Transverse colon (tissue), 4 donors: ENCODE measurements around the gene DGKE.

ENCODE experiments used
- CTCF ChIP-seq, 5 experiments: fragments of 200-600 bp in 3 of 5; fragments of 450-650 bp in 2 of 5; sonication (generic) in 3 of 5; IDR thresholded peaks; 1 replicate in 2 of 5; 2 replicates in 3 of 5; pipeline ENCODE4 v1.5.1; 2016 to 2017; ENCODE audit warnings: antibody characterized with exemption in 5 of 5, inconsistent platforms in 3 of 5, mild to moderate bottlenecking in 2 of 5, moderate library complexity in 1 of 5
- EP300 ChIP-seq: sonication (generic); formaldehyde crosslinking; IDR thresholded peaks from one replicate; pipeline ENCODE4 v1.6.1; 2017; ENCODE audit warnings: antibody characterized with exemption, low read depth
- POLR2A ChIP-seq: fragments of 450-650 bp; IDR thresholded peaks from one replicate; pipeline ENCODE4 v1.6.1; 2016; ENCODE audit warnings: antibody characterized with exemption, mild to moderate bottlenecking, moderate library complexity
- POLR2AphosphoS5 ChIP-seq, 3 donors: sonication (generic); formaldehyde crosslinking; IDR thresholded peaks; one replicate each; pipeline ENCODE4 v1.6.1; 2016; ENCODE audit warnings: antibody characterized with exemption in 3 of 3

- TF ChIP-seq CTCF (IDR thresholded peaks at IDR 0.05) (peak; percentile 26 to 37 (median 33)), POLR2A (no peak), EP300 (no peak), POLR2AphosphoS5 (IDR thresholded peaks at IDR 0.05) (no peak)
Measured at GRCh38 chr17:56891751-56892150, 57.8 kb downstream of the DGKE start.
